ENCODE results near the gene HEPN1.
A peak's percentile ranks its signal among the peaks of the same experiment; 100 is the strongest.

HEPN1 gene

GRCh38 chr11:124918950-124919349 lies at the start of gene HEPN1:
Gene HEPN1, plus strand, starts transcription at chr11:124919250.
- DNase-seq (ENCODE audit: low spot score) = no peak

GRCh38 chr11:124869331-124869730 lies 49.7 kb upstream of the HEPN1 start:
- no peak for DNase-seq (ENCODE audit: low spot score)

DNA sequence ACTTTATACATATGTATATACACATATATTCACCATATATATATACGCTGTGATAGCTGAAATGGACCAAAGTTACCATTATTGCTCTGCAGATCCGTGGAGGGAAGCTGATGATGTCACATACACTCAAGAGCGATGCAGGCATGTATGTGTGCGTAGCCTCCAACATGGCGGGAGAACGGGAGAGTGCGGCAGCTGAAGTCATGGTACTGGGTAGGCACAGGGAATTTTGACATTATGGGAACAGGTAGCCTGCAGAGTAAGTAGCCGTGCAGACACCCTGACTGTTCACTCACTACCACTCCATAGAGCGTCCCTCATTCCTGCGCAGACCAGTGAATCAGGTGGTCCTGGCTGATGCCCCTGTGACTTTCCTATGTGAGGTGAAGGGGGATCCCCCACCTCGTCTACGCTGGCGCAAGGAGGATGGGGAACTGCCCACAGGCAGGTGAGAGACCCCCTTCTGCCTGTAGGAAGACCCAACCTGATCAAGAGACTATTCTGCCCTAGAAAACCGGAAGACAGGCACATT lies 49.1 kb upstream of the HEPN1 start:
- no peak for DNase-seq (ENCODE audit: low spot score)

GRCh38 chr11:124870430-124870829 lies 48.6 kb upstream of the HEPN1 start:
- no peak for DNase-seq (ENCODE audit: low spot score)

GRCh38 chr11:124872280-124872679 lies 46.8 kb upstream of the HEPN1 start:
- no peak for DNase-seq (ENCODE audit: low spot score)

- no peak for DNase-seq (ENCODE audit: low spot score)
These were observed 46.3 kb upstream of the HEPN1 start for GRCh38 chr11:124872741-124873140.

DNA sequence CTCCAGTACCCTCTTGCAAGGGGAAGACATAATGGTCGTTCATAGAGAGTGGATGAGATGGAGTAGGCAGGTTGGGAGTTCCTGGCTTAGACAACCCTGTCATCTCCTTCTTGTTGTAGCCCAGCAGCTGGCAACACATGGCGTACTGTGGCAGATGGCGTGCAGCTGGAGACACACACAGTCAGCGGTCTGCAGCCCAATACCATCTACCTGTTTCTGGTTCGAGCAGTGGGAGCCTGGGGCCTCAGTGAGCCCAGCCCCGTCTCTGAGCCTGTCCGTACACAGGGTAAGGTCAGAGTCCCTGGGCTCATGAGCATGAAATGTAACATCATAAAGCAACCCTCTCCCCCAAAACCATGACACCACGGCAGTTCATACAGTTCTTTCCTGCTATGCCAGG lies 45.1 kb upstream of the HEPN1 start:
- DNase-seq (ENCODE audit: low spot score) = no peak

GRCh38 chr11:124874571-124875255 lies 44.3 kb upstream of the HEPN1 start:
- DNase-seq (ENCODE audit: low spot score) = no peak

GRCh38 chr11:124875401-124875800 lies 43.6 kb upstream of the HEPN1 start:
- no peak for DNase-seq (ENCODE audit: low spot score)

- DNase-seq (ENCODE audit: low spot score) = peak; percentile 89
These were observed 42.9 kb upstream of the HEPN1 start for GRCh38 chr11:124875943-124876817.

GRCh38 chr11:124876818-124877630 lies 42.0 kb upstream of the HEPN1 start:
- no peak for DNase-seq (ENCODE audit: low spot score)

GRCh38 chr11:124877631-124877909 lies 41.5 kb upstream of the HEPN1 start:
- DNase-seq (ENCODE audit: low spot score) = no peak

DNA sequence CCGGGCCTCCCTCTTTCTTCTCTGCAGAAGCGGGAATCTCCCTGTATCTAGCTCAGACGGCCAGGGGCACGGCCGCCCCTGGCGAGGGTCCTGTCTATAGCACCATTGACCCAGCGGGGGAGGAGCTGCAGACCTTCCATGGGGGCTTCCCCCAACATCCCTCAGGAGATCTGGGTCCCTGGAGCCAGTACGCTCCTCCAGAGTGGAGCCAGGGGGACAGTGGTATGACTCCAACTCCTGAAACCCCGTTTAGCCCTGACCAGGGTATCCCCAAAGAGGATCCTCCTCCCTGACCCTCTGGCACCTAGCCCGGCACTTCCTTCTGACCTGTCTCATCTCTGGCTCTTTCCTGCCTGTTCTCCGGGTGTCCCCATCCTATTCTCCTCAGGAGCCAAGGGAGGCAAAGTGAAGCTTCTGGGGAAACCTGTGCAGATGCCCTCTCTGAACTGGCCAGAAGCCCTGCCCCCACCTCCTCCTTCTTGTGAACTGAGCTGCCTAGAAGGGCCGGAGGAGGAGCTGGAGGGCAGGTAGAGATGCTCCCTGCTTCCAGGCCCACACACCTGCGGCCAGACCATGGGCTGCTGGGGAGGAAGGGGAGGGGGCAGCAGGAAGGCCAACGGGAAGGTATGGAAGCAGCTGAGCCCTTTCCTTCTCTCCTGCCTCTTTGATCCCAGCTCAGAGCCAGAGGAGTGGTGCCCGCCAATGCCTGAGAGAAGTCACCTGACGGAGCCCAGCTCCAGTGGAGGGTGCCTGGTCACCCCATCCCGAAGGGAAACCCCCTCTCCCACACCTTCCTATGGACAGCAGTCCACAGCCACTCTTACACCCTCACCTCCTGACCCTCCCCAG lies 40.9 kb upstream of the HEPN1 start:
- DNase-seq (ENCODE audit: low spot score) = no peak

GRCh38 chr11:124878759-124879492 lies 40.1 kb upstream of the HEPN1 start:
- DNase-seq (ENCODE audit: low spot score) = no peak

DNA sequence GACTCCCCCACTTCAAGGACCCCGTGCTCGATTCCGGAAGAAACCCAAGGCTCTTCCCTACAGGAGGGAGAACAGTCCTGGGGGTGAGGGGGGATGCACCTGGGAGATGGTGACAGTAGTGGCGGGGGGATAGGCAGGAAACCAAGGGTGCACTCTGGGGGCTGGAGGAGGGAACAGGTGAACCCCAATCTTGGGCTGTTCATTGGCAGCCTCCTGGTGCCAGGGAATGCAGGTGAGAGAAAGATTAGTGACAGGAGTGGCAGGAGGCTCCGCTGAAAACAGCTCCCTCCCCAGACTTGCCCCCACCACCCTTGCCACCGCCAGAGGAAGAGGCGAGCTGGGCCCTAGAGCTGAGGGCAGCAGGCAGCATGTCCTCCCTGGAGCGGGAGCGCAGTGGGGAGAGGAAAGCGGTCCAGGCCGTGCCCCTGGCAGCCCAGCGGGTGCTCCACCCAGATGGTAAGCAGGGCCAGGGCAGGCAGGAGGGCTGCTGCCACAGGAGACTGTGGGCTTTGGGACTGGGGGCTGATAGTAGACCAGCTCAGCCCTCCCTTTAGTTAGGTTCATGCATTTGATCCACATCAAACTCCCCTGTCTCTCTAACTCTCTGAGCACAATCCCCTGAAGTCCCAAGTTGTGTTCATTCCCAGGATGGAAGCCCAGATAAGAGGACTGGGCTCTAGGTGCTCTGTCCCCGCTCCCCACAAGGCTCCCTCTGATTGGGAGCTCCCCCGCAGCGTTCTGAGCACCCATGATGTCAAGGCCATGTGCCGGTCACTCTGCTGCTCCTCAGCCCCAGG lies 39.4 kb upstream of the HEPN1 start:
- DNase-seq (ENCODE audit: low spot score) = no peak

DNA sequence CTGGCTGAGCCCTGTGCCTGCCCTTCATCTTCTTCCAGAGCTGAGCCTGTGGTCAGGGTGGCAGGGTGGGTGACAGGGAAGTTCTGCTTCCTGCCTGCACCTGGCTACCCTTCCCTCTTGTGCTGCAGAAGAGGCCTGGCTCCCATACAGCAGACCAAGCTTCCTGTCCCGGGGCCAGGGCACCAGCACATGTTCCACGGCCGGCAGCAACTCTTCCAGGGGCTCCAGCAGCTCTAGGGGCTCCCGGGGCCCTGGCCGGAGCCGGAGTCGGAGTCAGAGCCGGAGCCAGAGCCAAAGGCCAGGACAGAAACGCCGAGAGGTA lies 38.8 kb upstream of the HEPN1 start:
- DNase-seq (ENCODE audit: low spot score) = no peak

DNA sequence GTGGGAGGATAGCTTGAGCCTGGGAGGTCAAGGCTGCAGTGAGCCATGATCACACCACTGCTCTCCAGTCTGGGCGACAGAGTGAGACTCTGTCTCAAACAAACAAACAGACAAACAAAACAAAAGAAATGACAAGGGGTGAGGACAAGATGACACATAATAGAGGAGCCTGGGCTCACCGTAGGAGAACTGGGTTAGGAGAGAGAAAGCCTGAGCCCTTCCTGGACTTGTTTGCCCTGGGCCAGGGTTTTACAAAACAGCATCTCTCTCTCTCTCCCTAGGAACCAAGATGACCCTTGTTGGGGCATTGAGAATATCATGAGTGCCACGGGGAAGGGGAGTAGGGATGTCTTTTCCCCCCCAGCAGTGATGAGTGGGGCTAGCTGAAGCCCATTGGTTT lies 38.1 kb upstream of the HEPN1 start:
- DNase-seq (ENCODE audit: low spot score) = no peak

DNA sequence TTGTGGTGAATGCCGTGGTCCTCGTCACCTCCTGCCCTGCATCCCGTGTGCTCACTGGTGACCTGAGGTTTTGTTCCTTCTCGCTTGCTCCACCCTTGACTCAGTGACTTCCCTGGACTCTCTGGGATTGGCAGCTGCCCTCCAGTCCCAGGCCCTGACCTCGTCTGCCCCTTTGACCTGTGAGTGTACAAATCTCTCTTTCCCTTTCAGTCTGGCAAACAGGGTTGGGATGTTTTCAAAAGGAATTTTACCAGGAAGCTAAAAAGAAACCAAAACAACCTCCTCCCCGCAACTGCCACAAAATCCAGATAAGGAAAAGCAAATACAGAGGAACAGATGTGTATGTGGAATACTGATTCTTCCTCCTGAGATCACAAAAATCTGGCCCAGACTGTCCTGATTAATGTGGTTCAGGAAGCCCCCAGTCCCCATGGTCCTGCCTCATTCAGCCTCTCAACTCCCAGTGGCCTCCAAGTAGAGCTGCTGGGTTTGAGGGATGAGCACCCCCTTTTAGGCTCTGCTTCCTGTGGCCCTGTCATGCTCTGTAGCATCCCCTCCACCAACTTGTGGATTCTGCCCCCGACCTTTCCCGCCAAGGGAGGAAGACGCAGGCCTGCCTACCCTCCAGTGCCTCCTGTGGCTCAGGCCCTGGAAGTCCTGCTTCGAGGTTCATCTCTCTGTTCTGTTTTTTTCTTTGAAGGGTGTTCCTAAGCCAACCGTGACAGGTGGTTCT lies 36.5 kb upstream of the HEPN1 start:
- no peak for DNase-seq (ENCODE audit: low spot score)

DNA sequence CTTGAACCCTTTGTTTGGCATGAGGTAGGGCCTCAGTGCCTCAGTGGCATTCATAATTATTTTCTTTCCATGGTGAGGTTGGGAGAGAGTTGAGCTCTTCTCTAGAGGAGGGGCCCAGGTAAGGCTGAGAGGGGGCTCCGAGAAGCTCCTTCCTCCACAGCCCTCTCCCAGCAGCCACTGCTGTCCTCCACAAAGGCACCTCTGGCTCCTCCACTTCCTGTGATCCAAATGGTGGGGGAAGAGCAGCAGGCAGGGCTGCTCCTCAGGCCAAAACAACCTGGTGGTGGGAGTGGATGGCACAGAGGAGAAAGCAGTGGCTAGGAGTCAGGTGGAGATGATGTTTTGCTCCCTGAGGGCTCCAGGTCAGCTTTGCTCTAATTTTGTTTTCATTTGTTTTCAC lies 34.7 kb upstream of the HEPN1 start:
- DNase-seq (ENCODE audit: low spot score) = no peak

All from RKO (cell line).